ENCODE results near the gene RARRES1. TPM values are rescaled to one million over a fixed set of nuclear protein-coding genes. Genes with fewer than 3 reads are reported as not detected.

RARRES1 gene
- 7.3 to 12.3 TPM (median 8.8 TPM) in 5 replicates for total RNA-seq (2022; extraction: Qiagen RNA extraction)

GRCh38 chr3:158731938-158732855 is at the start of gene RARRES1:
RARRES1 (minus strand) TSS chr3:158732457; CDS start chr3:158732415, 42 bp downstream.

GRCh38 chr3:158672215-158673176 is 59.8 kb downstream of the RARRES1 start, which contains the start of gene LXN:
LXN (minus strand) TSS chr3:158672648; CDS start chr3:158672478, 170 bp downstream.

Other genes with a start within 250 kb of the RARRES1 start
- gene MLF1, start 161.3 kb downstream of the RARRES1 start, total RNA-seq (2022; extraction: Qiagen RNA extraction): 22.4 to 30.6 TPM (median 24.6 TPM) in 5 replicates
- gene GFM1, start 87.9 kb downstream of the RARRES1 start, total RNA-seq (2022; extraction: Qiagen RNA extraction): 37.2 to 51.9 TPM (median 45.0 TPM) in 5 replicates
- gene LXN, start 59.8 kb downstream of the RARRES1 start, total RNA-seq (2022; extraction: Qiagen RNA extraction): 48.3 to 59.8 TPM (median 53.1 TPM) in 5 replicates
- 41.7 to 47.8 TPM (median 43.0 TPM) in 5 replicates for gene MFSD1, start 69.6 kb upstream of the RARRES1 start, total RNA-seq (2022; extraction: Qiagen RNA extraction)